Activated CD8-positive, alpha-beta memory T cell treated with anti-CD3 and anti-CD28 coated beads for 24 hours (primary cell): ENCODE data around the gene MAN1C1.
"Not testable (repeated sequence)": the region's sequence is repeated elsewhere in the genome, so short reads cannot be mapped to it uniquely, and the experiment has no call there.

Experiments used
- DNase-seq: peaks from one replicate; pipeline ENCODE4 v3.0.0-alpha.2; 2020

The MAN1C1 gene

DNA sequence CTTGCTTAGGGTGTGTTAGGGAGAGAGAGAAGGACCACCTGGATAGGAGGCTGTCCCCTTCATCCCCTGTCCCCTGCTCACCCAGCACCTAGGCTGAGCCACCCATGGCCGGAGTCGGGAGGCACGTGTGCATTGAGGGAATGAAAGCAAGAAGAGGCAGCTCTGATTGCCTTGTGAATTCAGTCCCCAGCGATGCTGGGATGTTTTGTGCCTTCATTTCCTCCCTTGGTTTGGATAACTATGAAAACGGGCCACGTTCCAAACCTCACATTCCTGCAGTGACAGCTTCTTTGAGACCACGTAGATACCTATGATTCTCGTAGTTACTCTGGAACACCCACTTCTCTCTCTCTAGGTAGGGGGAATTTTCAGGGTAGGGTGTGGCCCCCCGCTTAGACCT is 67.1 kb downstream of the MAN1C1 start:
- DNase-seq, result no peak

GRCh38 chr1:25684216-25684965 is 67.8 kb downstream of the MAN1C1 start:
- no peak for DNase-seq

DNA sequence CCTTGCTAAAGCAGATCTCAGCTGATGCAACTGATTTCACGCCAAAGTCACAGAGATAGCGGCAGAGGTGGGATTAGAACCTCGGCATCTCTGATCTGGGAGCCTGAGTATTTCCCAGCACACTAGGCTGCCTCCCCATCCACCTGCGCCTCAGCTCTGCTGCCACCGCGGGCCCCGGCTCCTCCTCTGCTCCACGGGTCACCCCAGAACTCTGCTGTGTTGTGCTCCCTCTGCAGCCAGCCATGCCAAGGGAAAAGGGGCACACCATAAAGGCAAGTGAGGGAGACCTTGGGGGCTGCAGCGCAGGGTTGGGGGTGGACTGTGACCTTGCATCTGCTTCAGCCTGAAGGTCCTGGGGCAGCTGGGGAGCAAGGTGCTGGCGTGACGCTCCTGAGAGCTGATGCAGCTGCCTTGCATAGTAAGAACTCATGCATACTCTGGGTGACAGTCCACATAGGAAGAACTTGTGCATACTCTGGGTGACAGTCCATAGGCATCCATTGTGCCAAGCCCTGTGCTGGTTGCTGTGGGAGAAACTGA is 68.7 kb downstream of the MAN1C1 start:
- DNase-seq, result no peak

DNA sequence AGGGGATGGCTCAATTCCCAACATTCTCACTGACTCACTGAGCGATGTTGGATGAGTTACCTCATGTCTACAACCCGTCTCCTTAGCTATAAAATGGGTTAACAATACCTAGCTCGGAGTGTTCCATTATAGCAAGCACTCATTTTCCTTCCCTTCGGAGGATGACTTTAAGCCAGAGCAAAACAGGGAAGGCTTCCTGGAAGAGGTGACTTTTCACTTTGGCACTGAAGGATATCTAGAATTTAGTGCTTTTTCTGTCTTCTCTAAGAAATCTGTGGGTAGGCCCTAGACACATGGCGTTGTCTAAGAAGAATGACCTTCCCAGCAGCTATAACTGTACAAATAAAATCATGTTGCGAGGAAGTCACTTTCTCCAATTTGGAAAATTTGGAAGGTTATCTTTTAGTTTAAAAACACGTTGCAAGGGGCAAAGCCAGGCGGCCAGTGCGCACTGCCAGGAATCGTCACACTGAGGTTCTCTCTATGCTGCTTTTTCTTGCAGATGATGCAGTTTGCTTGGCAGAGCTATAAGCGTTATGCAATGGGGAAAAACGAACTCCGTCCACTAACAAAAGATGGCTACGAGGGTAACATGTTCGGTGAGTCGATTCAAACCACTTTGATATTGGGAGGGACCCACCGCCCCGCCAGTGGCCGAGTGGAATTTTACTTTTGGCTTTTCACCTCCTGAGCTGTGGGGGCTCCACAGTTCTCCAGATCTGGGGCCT is 69.5 kb downstream of the MAN1C1 start:
- no peak for DNase-seq

GRCh38 chr1:25687221-25688017 is 70.8 kb downstream of the MAN1C1 start:
- no peak for DNase-seq

GRCh38 chr1:25688390-25689119 is 72.0 kb downstream of the MAN1C1 start:
- DNase-seq, result no peak

GRCh38 chr1:25689686-25690381 is 73.2 kb downstream of the MAN1C1 start:
- no peak for DNase-seq

GRCh38 chr1:25690396-25690956 is 73.9 kb downstream of the MAN1C1 start:
- no peak for DNase-seq

- no peak for DNase-seq
Measured at GRCh38 chr1:25691211-25691610, 74.6 kb downstream of the MAN1C1 start.

DNA sequence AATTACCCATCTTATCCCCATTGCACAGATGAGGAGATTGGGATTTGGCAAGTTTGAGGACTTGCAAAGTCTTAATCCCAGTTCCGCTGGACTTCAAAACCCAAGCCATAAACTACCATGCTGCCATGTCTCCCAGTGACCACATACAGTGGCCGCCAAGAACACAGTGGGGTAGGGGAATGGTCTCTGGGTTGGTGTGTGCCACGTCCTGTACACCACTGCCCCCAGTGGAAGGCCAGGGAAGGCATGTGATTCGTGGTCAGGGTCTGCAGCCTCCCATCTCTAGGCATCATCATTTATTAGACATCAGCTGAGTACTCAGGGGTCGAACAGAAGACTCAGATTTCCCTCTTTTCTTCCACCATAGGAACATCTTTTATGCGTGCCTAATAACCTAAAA is 76.0 kb downstream of the MAN1C1 start:
- DNase-seq, result no peak

DNA sequence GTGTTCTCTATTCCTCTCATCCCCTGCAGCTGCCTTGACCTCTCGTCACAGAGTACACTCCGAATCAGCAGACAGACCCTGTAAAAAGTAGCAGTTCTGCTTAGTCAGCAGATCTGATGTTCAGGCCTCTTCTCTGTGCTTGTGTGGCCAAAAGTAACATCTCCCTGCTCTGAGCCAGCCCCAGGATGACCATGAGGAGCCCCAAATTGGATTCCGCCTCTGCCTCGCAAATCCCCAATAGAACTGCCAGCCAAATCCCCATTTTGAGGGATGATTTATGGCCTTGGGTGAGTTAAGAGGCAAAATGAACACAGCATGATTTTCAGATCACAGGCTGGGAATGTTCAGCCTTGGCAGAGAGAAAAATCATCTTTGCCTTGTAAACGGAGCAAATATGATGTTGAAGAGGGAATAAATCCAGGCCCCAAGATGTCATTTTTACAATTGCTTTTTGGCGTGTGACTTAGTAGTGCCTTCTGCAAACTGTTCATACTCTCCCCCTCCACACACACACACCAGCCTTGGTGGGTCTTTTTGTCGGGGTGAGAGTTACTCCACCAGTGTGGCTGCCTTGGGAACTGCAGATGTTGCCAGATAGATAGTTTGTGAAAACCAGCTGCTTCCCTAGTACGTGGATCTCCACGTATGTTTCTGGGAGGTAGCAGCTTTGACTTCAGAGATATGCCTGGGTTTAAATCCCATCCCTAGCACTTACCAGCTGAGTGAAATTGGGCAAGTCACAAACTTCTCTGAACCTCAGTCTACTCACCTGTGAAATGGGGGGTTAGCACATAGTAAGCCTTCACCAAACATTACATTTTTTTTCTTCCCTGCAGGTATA is 77.8 kb downstream of the MAN1C1 start:
- no peak for DNase-seq

DNA sequence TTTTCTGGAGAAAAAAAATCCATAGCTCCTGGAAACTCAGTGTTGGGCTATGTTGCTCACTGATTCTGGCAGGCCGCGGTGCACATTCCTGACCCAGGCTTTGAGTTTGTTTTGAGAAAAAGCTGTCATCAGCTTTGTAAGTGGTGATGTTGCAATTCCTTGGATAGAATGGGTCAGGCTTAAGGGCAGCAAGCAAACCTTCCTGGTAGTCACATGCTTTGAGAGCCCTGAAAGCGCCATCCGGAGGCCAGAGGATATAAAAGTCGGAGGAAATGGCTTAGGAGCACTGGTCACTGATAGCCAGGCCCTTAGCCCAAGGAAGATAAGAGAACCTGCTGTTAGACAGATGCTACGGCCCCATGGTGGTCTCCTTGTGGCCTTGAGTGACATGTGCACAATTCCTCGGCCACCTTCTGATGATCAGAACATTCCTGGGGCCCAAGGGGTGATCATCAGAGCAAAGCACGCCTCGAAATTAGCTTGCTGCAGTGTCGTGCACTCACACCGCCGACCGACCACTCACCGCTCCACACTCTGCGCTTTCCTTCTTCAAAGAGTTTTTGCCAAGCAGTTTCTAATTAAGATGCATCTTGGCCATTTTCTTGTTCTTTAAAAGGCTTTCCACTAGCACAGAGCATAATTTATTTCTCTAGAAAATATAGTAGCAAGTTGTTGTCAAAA is 78.6 kb downstream of the MAN1C1 start:
- no peak for DNase-seq

DNA sequence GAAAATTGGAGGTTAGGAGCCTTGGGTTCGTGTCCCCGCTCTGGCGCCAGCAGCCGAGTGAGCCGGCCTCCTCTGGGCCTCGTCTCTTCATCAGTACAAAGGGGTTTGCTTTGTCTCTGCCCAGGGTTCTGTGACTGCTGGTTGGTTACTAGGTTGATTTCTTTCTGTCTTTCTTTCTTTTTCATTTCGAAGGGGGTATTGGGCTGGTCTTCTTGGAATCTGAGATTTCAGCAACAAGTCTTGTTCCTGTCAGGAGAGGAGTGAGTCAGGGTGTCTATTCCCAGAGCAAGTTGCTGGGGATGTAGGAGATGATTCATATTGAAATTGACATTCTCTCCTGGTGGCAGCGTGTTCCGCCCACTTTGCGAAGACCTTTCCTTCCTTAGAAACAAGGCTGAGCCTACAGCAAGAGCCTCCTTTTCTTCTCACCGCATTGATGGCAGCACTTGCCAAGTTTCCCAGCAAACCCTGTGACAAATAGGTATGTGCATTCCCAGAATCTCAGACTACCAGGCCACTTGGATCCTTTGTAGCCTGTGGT is 79.2 kb downstream of the MAN1C1 start:
- DNase-seq, result no peak

DNA sequence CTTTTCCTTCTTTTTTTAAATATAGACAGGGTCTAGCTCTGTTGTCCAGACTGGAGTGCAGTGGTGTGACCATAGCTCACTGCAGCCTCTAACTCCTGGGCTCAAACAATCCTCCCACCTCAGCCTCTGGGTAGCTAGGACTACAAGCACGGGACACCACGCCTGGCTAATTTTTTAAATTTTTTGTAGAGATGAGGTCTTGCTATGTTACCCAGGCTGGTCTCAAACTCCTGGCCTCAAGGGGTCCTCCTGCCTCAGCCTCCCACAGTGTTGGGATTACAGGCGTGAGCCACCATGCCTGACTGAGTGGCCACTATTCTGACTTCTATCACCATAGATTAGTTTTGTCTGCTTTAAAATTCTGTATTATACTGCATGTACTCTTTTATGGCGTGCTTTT is 80.1 kb downstream of the MAN1C1 start:
- DNase-seq, result not testable (repeated sequence)

- DNase-seq, result no peak
Measured at GRCh38 chr1:25697435-25698217, 81.0 kb downstream of the MAN1C1 start.

DNA sequence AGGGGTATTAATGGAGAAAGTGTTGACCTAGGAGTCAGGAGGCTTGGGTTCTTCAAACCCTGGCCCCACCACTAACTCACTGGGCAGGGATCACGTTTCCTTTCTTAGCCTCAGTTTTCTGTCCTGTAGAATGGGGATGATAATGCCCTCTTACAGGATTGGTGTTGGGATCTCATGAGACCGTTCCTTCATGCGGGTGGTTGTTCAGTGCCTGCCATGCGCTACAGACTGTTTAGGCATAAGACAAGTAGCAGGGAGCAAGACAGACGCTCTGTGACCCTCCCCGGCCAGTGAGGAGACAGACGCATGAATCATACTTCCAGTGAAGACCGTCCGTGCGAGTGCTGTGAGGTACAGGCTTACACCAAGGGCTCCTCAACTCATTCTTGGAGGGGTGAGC is 81.7 kb downstream of the MAN1C1 start:
- no peak for DNase-seq

DNA sequence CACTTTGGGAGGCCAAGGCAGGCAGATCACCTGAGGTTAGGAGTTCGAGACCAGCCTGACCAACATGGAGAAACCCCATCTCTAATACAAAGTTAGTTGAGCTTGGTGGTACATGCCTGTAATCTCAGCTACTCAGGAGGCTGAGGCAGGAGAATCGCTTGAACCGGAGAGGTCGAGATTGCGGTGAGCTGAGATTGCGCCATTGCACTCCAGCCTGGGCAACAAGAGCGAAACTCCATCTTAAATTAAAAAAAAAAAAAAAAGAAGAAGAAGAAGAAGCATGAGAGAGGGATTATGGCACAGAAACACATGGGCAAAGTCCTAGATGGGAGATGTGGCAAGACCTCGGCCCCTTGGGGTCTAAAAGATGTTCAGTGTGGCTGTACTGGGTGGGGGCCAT is 82.5 kb downstream of the MAN1C1 start:
- DNase-seq, result not testable (repeated sequence)

DNA sequence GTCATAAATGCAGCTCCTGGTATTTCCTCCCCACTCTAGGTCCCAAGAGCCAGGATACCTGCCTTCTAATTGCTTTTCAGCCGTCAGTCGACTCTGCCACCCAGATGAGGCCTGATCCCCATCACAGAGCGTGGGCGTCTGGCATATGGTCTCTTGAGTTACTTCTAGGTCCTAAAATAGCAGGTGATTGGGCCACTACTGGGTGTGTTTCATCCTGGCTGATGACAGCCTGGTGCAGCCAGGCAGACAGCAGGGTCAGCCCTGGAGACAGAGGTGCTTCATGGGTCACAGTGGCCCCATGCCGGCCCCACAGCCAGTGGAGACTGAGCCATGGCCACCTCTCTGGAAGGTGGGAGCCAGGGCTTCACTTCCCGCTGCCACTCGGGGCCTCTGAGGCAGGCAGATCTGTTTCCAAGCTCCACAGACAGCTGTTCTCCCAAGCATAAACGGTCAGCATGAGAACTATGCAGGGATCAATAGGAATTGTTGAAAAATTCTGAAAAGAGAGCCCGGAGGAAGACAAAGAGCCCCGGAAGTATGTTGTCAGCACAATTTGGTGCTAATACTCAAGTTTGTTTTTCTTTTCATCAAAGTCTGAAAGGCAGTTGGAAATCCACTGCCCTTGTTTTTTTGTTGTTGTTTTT is 83.0 kb downstream of the MAN1C1 start:
- no peak for DNase-seq

- no peak for DNase-seq
Measured at GRCh38 chr1:25700144-25700523, 83.5 kb downstream of the MAN1C1 start.
